HG03342 (cell line): ENCODE results near the gene HOXA1.

Experiments
- ATAC-seq: cut with Tn5 transposase; IDR thresholded peaks from one replicate; pipeline ENCODE4 v1.9.1; 2021; ENCODE audit warnings: mild to moderate bottlenecking, moderate library complexity; ENCODE audit not compliant: unreplicated experiment

Gene HOXA1

DNA sequence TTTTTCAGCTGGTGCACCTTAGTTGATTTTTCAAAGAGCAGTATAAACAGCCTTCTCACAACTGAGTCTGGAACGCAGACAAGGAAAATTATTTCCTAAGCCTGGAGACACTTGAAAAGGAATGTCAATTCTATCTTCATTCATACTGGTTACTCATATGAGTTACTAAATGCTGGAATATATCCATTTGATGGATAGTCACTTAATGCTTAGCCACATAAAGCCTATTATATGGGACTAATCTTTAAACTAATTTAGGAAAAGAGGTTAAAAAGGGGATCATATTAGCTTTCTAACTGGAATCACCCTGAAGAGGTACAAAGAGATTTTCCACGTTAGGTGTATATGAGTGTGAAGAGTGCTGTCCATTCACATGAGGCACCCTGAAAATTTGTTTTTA lies 36.4 kb upstream of the HOXA1 start:
- ATAC-seq = no peak

GRCh38 chr7:27131390-27131819 lies 35.6 kb upstream of the HOXA1 start:
- no peak for ATAC-seq

DNA sequence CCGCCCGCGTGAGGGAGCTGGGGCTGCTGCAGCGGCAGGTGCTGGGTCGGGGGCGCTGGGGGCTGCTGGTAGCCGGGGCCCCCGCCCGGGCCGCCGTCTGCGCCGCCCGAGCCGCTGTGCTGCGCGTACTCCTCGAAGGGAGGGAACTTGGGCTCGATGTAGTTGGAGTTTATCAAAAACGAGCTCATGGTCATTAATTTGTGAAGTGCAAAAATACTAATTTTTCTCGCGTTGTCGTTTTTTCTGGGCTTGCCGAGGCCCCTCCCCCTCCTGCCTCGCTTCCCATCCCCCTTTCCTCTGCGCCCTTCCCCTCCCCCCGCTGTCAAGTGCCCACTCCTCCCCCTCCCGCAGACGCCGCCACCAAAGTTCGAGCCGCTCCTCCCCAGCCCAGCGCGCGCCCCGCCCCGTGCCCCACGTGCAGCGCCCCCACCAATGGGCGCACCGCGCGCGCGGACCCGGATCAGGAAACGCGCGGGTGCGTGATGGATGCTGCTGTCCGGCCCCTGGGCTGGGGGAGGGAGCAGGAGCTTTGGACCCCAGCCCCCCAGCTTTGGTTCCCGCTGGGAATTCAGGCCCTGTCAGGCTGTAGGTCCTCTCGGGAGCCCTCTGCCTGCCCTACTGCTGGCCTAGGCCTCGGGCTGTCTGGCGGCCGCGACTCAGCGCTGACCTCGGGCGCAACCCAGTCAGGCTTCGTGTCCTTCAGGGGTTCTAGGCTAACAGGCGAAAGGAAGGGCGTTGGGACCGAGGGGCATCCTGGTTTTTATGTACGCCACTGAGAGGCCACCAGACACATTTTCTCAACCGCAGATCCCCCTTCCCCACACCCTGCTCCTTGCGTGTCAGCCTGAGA lies 35.0 kb upstream of the HOXA1 start, which contains the start of gene HOXA4:
Gene HOXA4, minus strand, starts transcription at position 218 of the 850 bp plus-strand sequence. Its CDS starts 24 bp downstream, at position 194.
- peak; percentile 84 for ATAC-seq

GRCh38 chr7:27129729-27130539 lies 34.1 kb upstream of the HOXA1 start:
- ATAC-seq = no peak

GRCh38 chr7:27128776-27129728 lies 33.3 kb upstream of the HOXA1 start:
- no peak for ATAC-seq

- no peak for ATAC-seq
Measured at GRCh38 chr7:27128034-27128433, 32.2 kb upstream of the HOXA1 start.

GRCh38 chr7:27126596-27127327 lies 31.0 kb upstream of the HOXA1 start:
- ATAC-seq = no peak

- no peak for ATAC-seq
Measured at GRCh38 chr7:27125986-27126394, 30.2 kb upstream of the HOXA1 start.

DNA sequence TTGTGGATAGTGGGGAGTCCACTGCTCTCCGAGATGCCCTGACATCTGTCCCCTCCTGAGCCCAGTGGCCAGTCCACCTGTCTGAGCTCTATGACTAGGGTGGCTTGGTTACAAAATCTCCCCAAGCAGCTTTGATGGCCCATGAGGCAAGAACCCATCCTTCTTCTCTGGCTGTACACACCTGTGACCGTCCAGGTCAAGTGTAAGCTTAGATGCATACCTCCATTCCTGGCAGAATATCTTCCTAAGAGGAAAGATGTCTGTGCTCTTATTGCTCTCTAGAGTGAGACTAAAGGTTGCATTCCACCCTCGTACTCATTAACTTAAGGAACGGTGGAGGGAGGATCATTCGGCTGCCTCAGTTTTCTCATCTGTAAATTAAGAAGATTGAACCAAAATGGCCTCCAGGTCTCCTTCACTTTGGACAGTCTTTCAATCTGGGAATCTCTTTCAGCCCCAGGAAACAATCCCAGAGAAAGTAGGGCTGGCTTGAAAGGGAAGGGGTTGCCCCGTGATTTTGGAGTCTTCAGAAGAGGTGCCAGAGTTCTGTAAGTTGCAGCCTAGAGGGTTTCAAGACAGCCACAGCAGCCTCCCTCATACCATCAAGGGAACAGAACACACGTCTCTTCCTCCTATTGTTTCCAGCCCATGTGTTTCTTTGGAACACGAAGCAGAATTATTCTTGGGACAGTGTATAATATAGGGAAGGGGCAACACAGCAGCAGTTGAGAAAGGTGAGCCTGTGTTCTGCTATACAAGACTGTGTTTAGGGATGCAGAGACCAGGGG lies 29.3 kb upstream of the HOXA1 start:
- no peak for ATAC-seq

DNA sequence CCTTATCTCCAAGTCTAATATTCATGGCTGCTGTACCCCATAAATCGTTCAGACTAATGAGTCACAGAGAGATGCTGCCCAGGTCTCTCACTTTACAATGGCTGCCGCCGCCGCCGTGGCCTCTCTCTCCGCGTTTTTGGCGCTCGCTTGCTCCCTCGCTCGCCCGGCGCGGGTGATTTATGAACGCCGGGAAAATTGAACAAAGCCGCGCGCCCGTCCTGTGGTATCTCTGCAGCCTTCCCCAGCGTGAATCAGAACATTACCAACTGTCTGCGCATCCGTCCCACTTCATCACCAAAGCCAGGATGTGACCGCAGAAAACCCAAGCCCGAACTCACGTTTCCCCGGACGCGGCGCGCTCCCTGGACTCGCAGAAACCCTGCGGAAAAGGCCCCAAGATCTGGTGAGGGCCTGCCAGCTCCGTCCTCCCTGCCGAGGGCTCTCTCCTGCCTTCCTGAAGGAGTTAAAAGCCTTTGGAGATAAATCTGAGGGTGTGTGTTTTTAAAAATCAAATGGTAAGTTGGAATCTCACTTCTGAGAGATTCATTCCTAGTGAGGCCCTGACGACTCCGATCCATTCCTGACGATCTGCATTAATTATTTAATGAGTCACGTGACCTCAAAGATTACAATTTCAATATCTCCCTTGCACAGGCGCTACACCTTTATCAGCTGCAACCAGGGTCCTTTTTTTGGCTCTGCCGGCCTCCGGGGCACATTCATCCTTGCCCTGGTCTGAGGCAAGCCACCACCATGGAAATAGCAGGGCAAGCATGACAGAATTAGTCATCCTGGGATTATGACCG lies 28.5 kb upstream of the HOXA1 start:
- no peak for ATAC-seq

DNA sequence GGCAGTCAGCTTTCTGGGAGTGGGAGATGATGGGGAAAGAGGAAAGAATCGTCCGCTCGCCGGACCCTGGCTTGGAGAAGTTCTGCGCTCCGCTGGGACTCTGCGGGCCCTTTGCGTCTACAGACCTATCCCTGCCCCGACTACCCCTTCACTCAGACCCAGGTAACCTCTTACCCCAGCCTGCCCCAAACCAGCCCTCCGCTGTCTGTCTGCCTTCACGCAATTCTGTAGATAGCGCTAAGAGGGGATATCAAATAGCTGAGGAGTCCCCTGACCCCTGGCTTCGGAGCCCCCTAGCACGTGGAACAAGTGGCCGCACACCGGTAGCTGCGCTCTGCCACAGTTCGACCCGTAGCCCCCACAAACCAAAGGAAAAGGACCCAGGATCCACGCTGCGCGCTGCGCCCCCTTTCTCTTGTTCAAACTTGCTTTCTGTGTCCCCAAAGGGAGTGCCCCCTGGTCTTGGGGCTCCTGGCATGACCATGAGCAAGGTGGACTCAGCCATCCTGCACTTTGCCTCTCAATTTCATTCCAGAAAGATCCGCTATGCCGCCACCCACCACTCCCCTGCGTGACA lies 27.8 kb upstream of the HOXA1 start:
- no peak for ATAC-seq

- no peak for ATAC-seq
Measured at GRCh38 chr7:27123007-27123476, 27.2 kb upstream of the HOXA1 start.

- no peak for ATAC-seq
Measured at GRCh38 chr7:27122077-27122910, 26.5 kb upstream of the HOXA1 start.

DNA sequence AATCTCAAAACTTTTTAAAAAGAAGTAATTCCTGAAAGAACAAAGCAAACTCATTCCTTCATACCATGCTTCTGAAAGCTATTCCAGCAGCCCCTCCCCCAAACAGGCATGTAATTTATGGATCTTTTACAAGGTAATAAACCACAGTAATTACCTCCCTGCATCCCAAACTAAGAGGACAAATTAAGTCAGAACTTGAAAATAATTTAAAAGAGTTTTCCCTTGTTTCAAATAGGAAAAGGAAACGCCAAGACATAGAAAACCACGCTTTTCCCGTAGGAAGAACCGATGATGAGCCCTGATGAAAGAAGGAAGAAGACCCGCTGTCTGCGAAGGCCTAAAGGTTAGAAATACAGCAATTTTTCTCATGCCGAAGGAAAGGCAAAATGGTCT lies 25.9 kb upstream of the HOXA1 start:
- no peak for ATAC-seq

- ATAC-seq = no peak
Measured at GRCh38 chr7:27119412-27119911, 23.7 kb upstream of the HOXA1 start.

- no peak for ATAC-seq
Measured at GRCh38 chr7:27118580-27118979, 22.8 kb upstream of the HOXA1 start.
